Nephron progenitor cell (in vitro differentiated cells): ENCODE measurements around the gene TOMM40.

Experiments
- DNase-seq: peaks from one replicate; pipeline ENCODE4 v3.0.0; 2021
- H3K27ac Mint-ChIP-seq: 2 replicates; pipeline ENCODE4 v1.8.0; 2021; ENCODE audit warnings: mild to moderate bottlenecking, moderate library complexity, mixed read lengths
- H3K27me3 Mint-ChIP-seq: 2 replicates; pipeline ENCODE4 v1.8.0; 2021; ENCODE audit warnings: mild to moderate bottlenecking, low read depth, mixed read lengths; ENCODE audit not compliant: poor library complexity
- H3K36me3 Mint-ChIP-seq: 2 replicates; pipeline ENCODE4 v1.8.0; 2021; ENCODE audit warnings: low read depth, mixed read lengths
- H3K4me1 Mint-ChIP-seq: 2 replicates; pipeline ENCODE4 v1.8.0; 2021; ENCODE audit warnings: mixed read lengths
- H3K4me3 Mint-ChIP-seq: 2 replicates; pipeline ENCODE4 v1.8.0; 2021; ENCODE audit warnings: mild to moderate bottlenecking, moderate library complexity, mixed read lengths
- H3K9me3 Mint-ChIP-seq: 2 replicates; pipeline ENCODE4 v1.8.0; 2021; ENCODE audit warnings: mild to moderate bottlenecking, moderate library complexity, mixed read lengths
- CTCF ChIP-seq: fragments of 200-600 bp; sonication (generic); IDR thresholded peaks from 2 replicates; pipeline ENCODE4 v1.5.0; 2021; ENCODE audit warnings: antibody characterized with exemption

TOMM40 gene

DNA sequence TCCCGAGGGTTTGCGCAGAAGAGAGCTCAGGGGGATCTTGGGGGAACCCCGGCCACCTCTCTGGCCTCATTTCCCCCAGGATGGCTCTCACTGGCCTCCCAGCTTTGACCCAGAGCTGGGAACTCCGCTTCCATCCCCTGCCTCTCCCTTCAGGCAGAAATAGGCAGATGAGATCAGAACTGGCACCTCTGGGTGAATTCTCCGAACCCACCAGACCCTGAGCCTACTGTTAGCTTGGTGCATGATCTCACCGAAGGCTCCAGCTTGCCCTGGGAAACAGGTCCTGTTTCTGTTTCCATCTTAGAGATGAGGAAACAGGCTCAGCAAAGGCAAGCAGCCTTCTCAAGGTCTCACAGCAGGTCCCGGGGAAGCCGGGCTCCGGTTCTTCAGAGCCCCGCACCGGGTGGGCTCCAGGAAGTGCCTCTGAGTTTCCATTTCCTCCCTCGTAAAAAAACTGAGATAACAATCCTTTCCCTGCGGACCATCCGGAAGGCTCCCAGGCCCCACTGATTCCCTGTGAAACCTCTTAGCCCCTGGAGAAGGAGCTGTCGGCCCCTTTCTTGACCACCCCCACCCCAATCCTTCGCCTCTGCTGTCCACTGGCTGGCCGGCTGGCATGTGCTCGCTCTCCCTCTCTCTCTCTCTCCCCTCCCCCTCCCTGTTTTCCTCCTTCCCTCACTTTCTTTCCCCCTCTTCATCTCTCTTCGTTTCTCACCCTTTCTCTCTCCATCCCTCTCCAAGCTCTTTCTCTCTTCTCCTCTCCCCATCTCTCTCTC, 42.8 kb upstream of the TOMM40 start:
- peak; percentile 52 for DNase-seq
- Mint-ChIP-seq H3K27ac (peak overlapping the region; percentile 98), H3K9me3 (no peaks in the 10 kb centered on the region), H3K4me3 (peak overlapping the region; percentile 99), H3K36me3 (peaks cover 6% of the 10 kb centered on the region), H3K4me1 (peaks cover 53% of the 10 kb centered on the region), H3K27me3 (no peaks in the 10 kb centered on the region)
- TF ChIP-seq CTCF = no peak

DNA sequence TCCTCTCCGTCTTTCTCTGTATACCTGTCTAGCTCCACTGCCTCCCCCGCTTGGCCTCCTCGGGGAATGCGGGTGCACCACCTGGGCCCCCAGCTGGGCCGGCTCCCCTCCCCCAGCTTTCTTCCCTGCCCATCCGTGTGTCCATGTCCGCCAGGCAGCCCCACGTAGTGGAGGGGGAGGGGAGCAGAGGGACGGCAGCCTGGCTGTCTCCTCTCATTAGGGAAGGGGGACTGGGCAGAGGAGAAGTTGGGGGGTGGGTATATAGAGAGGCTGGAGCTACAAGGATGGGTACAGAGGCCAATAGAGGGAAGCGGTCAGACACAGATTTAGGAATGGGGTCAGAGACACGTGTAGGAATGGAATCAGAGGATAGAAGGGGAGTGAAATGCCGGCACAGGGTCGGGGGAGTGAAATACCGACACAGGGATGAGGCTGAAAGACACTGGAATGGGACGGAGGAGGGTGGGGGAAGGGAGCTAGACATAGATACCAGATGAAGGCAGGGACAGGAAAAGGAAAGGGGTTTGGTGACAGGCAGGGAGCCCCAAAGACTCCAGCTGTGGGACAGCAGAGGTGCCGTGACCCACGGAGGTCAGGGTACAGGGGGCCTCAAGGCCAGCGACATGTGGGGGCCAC, 42.1 kb upstream of the TOMM40 start:
- peak; percentile 64 for DNase-seq
- peaks cover 57% of the 10 kb centered on the region for H3K4me1 Mint-ChIP-seq
- H3K4me3 Mint-ChIP-seq = peak overlapping the region; percentile 99

GRCh38 chr19:44850641-44851109, 40.4 kb upstream of the TOMM40 start:
- TF ChIP-seq CTCF = no peak
- Mint-ChIP-seq H3K4me1 (peaks cover 51% of the 10 kb centered on the region), H3K4me3 (peak overlapping the region; percentile 99), H3K27me3 (no peaks in the 10 kb centered on the region), H3K9me3 (no peaks in the 10 kb centered on the region), H3K27ac (peak overlapping the region; percentile 91), H3K36me3 (peaks cover 22% of the 10 kb centered on the region)
- peak; percentile 17 for DNase-seq

More for the DNA sequence above, 42.1 kb upstream of the TOMM40 start:
- Mint-ChIP-seq H3K36me3 (peaks cover 12% of the 10 kb centered on the region), H3K27me3 (no peaks in the 10 kb centered on the region), H3K27ac (peak overlapping the region; percentile 98), H3K9me3 (no peaks in the 10 kb centered on the region)
- no peak for TF ChIP-seq CTCF

GRCh38 chr19:44851427-44851826, 39.6 kb upstream of the TOMM40 start:
- no peak for TF ChIP-seq CTCF
- Mint-ChIP-seq H3K4me1 (peaks cover 56% of the 10 kb centered on the region), H3K27ac (peak overlapping the region; percentile 75), H3K36me3 (peaks cover 29% of the 10 kb centered on the region), H3K27me3 (no peaks in the 10 kb centered on the region), H3K9me3 (no peaks in the 10 kb centered on the region), H3K4me3 (no peak overlapping the region)
- DNase-seq = no peak

DNA sequence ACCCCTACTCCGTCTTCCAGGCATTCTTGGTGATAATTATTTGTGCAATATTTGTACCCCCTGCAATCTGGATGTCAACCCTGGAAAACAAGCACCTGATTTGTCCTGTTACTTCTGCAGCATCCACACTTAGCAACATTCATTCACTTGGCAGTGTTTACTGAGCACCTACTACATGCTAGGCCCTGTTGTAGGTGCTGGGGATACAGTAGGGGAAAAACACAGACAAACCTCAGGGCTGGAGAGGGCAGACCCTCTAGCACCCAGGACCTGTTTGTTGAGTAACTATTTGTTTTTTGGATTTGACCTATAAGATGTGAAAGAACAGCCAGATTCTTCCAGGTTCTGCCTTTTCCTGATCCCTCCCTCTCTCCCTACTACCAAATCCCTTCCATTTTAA, 35.4 kb upstream of the TOMM40 start:
- Mint-ChIP-seq H3K9me3 (peaks cover 3% of the 10 kb centered on the region), H3K4me3 (no peak overlapping the region), H3K4me1 (peaks cover 33% of the 10 kb centered on the region), H3K27me3 (no peaks in the 10 kb centered on the region), H3K27ac (peak overlapping the region; percentile 48), H3K36me3 (peaks cover 49% of the 10 kb centered on the region)
- DNase-seq = no peak
- no peak for TF ChIP-seq CTCF
